HFFc6 (cell line): Measurements from ENCODE around the gene MOSPD2. TPM values are rescaled to one million over a fixed set of nuclear protein-coding genes. Genes with fewer than 3 reads are reported as not detected.

Experiments used
- DNase-seq: peaks from one replicate; pipeline ENCODE4 v3.0.0-alpha.2; 2018
- H3K27ac Mint-ChIP-seq: 2 replicates; pipeline ENCODE4 v1.8.0; 2020; ENCODE audit warnings: mild to moderate bottlenecking, mixed read lengths
- H3K27me3 Mint-ChIP-seq: 2 replicates; pipeline ENCODE4 v1.8.0; 2021; ENCODE audit warnings: mild to moderate bottlenecking, moderate library complexity, mixed read lengths; ENCODE audit not compliant: insufficient read depth
- H3K36me3 Mint-ChIP-seq: 2 replicates; pipeline ENCODE4 v1.8.0; 2021; ENCODE audit warnings: low read depth, mixed read lengths
- H3K4me1 Mint-ChIP-seq: 2 replicates; pipeline ENCODE4 v1.8.0; 2020; ENCODE audit warnings: low read depth, mixed read lengths
- H3K4me3 Mint-ChIP-seq: 2 replicates; pipeline ENCODE4 v1.8.0; 2020; ENCODE audit warnings: mild to moderate bottlenecking, moderate library complexity, mixed read lengths
- H3K9me3 Mint-ChIP-seq: 2 replicates; pipeline ENCODE4 v1.8.0; 2020; ENCODE audit warnings: mild to moderate bottlenecking, mixed read lengths
- total RNA-seq, 6 experiments: library from RNA; stranded (reverse); fragmentation: NEBNext Ultra II Directional; extraction: Animal tissue kit (Norgen Biotek cat#: 25700); gene quantifications; 2 replicates in 1 of 6; 3 replicates in 5 of 6; pipeline ENCODE4 v1.2.3, GENCODE V29; 2021
- TF ChIP-seq, protein P1 (sequence below): fragments of 200-600 bp; sonication (generic); IDR thresholded peaks from 2 replicates; pipeline ENCODE4 v1.5.0; 2021; ENCODE audit warnings: antibody characterized with exemption, mild to moderate bottlenecking

The MOSPD2 gene
- total RNA-seq, 6 experiments from 2014 or later, result 22.0 to 28.2 (median 25.1) TPM

DNA sequence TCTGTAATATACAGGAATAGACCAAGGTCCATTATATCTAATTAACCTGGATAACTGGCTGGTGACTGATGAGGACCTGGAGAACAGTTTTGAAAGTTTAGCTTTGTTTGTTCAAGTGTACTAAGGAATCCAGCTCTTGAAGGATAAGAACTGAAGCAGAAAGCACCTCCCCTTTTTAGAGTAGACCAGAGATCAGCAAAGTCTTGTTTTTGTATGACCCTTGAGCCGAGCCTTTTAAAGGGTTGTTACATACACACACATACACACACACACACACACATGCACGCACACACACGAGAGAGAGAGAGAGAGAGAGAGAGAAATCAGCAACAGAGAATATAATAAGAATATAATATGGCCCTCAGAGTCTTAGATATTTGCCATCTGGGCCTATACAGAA lies 13.0 kb downstream of the MOSPD2 start:
- peaks cover 32% of the 10 kb centered on the region for H3K4me1 Mint-ChIP-seq
- H3K36me3 Mint-ChIP-seq, result peaks cover 5% of the 10 kb centered on the region; the same call in 1 of the 2 replicates
- H3K4me3 Mint-ChIP-seq, result no peak overlapping the region
- DNase-seq, result no peak
- no peak overlapping the region for H3K27ac Mint-ChIP-seq
- no peaks in the 10 kb centered on the region for H3K27me3 Mint-ChIP-seq
- no peaks in the 10 kb centered on the region for H3K9me3 Mint-ChIP-seq
- TF ChIP-seq, protein P1, sequence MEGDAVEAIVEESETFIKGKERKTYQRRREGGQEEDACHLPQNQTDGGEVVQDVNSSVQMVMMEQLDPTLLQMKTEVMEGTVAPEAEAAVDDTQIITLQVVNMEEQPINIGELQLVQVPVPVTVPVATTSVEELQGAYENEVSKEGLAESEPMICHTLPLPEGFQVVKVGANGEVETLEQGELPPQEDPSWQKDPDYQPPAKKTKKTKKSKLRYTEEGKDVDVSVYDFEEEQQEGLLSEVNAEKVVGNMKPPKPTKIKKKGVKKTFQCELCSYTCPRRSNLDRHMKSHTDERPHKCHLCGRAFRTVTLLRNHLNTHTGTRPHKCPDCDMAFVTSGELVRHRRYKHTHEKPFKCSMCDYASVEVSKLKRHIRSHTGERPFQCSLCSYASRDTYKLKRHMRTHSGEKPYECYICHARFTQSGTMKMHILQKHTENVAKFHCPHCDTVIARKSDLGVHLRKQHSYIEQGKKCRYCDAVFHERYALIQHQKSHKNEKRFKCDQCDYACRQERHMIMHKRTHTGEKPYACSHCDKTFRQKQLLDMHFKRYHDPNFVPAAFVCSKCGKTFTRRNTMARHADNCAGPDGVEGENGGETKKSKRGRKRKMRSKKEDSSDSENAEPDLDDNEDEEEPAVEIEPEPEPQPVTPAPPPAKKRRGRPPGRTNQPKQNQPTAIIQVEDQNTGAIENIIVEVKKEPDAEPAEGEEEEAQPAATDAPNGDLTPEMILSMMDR, result no peak

DNA sequence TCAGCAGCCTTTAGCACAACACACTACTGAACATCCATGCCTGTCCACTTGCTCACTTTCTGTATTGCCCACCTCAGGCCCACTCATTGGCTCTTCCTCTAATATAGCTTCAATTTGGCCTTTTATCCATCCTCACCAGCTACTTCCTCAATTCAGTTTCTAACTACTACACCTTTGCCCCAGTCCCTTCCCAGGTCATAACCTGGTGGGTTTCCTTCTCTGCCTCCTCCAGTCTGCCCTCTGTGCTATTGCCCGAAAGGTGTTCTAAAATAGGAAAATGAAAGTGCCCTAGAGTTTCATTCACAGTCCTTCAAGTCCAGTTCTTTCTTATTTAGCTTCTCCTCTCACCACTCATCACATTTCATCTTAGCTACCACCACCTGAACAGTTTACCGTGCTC lies 23.1 kb downstream of the MOSPD2 start:
- Mint-ChIP-seq H3K4me3 (no peak overlapping the region), H3K4me1 (peaks cover 35% of the 10 kb centered on the region), H3K27ac (peak overlapping the region; percentile 34), H3K27me3 (no peaks in the 10 kb centered on the region), H3K36me3 (peaks cover 22% of the 10 kb centered on the region), H3K9me3 (no peaks in the 10 kb centered on the region)
- DNase-seq, result no peak
- TF ChIP-seq, protein P1, result no peak

DNA sequence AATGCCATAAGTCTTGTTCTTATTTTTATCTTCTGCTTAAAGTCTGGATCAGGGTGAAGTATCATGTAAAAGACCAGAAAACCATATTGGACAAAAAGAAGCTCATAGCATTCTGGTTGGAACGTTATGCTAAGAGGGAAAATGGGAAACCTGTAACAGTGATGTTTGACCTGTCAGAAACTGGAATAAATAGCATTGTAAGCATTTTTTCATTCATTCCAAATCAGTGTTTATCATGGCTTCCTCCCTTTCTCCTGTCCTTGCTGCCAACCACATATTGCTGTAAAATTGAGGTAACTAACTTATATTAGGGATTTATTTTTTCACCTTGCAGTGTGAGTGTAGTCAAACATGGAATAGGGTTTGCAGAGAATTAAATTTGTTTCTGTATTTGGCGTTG lies 23.8 kb downstream of the MOSPD2 start:
- no peaks in the 10 kb centered on the region for H3K27me3 Mint-ChIP-seq
- H3K4me1 Mint-ChIP-seq, result peaks cover 34% of the 10 kb centered on the region
- peaks cover 21% of the 10 kb centered on the region for H3K36me3 Mint-ChIP-seq
- no peak overlapping the region for H3K4me3 Mint-ChIP-seq
- no peak for DNase-seq
- TF ChIP-seq, protein P1, result no peak
- no peak overlapping the region for H3K27ac Mint-ChIP-seq
- H3K9me3 Mint-ChIP-seq, result no peaks in the 10 kb centered on the region

DNA sequence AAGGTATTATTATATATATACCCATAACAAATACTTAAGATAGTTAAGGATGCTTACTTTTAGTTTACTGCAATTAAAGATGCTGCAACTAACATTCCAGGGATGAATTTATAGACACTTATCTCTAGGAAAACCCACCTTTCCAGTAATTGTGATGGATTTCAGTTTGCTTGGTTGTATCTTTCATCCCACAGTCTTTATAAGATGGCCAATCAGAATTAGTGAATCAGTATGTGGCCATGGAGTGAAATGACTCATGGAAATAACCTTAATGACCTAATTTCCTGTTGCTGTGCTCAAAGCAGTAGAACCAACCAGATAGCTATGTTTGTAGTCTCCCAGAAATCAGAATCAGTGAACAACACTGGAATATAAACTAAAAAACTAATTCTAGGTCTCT lies 26.4 kb downstream of the MOSPD2 start:
- no peaks in the 10 kb centered on the region for H3K9me3 Mint-ChIP-seq
- H3K27ac Mint-ChIP-seq, result peak overlapping the region; percentile 79
- H3K4me3 Mint-ChIP-seq, result no peak overlapping the region
- peaks cover 27% of the 10 kb centered on the region for H3K36me3 Mint-ChIP-seq
- peak; percentile 50 for DNase-seq
- TF ChIP-seq, protein P1, result no peak
- H3K27me3 Mint-ChIP-seq, result no peaks in the 10 kb centered on the region
- peaks cover 57% of the 10 kb centered on the region for H3K4me1 Mint-ChIP-seq

DNA sequence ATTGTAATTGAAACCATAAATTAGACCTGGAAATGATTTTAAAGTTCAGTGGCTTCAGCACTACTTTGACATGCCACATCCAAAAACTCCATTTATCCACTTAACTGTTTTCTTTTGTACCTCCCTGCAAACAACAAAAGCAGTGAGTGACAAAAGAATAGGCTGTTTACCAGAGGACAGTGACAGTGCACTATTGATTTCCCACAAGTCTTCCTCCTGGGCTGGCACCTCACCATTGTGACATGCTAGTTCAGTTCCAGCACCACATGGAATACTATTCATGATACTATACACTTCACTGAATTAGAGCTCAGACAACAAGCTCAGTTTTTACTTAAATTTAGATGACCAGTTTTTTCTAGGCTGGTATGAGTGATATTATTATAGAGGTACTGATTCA lies 29.3 kb downstream of the MOSPD2 start:
- Mint-ChIP-seq H3K4me3 (no peak overlapping the region), H3K36me3 (peaks cover 27% of the 10 kb centered on the region), H3K27me3 (no peaks in the 10 kb centered on the region), H3K4me1 (peaks cover 58% of the 10 kb centered on the region), H3K27ac (peak overlapping the region; percentile 62), H3K9me3 (no peaks in the 10 kb centered on the region)
- TF ChIP-seq, protein P1, result no peak
- no peak for DNase-seq

DNA sequence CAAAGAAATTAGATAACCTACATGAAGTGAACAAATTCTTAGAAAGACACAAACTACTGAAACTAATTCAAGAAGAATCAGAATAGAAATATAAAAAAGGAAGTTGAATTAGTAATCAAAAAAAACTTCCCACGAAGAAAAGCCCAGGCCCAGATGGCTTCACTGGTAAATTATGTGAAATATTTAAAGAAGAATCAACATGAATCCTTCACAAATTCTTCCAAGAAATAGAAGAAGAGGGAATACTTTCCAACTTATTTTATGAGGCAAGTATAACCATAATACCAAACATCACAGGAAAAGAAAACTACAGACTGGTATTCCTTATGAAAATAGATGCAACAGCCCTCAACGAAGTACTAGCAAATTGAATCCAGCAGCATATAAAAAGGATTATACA lies 30.7 kb downstream of the MOSPD2 start:
- TF ChIP-seq, protein P1, result no peak
- Mint-ChIP-seq H3K9me3 (no peaks in the 10 kb centered on the region), H3K27me3 (no peaks in the 10 kb centered on the region), H3K36me3 (peaks cover 27% of the 10 kb centered on the region), H3K27ac (peak overlapping the region; percentile 64), H3K4me1 (peaks cover 57% of the 10 kb centered on the region), H3K4me3 (no peak overlapping the region)
- DNase-seq, result no peak
